Thymus (tissue), 11 donors: ENCODE measurements around the gene CDH4. TPM values are rescaled to one million over a fixed set of nuclear protein-coding genes. Genes with fewer than 3 reads are reported as not detected.
A peak's percentile ranks its signal among the peaks of the same experiment; 100 is the strongest.

Source experiments
- DNase-seq, 9 donors: peaks; one replicate each; pipeline ENCODE4 v3.0.0-alpha.2; 2013; ENCODE audit warnings: low spot score in 9 of 9, low read depth in 6 of 9, missing footprints in 1 of 9
- H3K27ac ChIP-seq, 2 donors: one replicate each; pipeline ENCODE4 v1.5.1; 2013; ENCODE audit warnings: control low read depth in 1 of 2, low read depth in 1 of 2, low read length in 1 of 2, mild to moderate bottlenecking in 1 of 2, moderate library complexity in 1 of 2
- H3K27me3 ChIP-seq, 2 donors: one replicate each; pipeline ENCODE4 v1.5.1; 2013; ENCODE audit warnings: low read length in 1 of 2; ENCODE audit not compliant: control insufficient read depth in 2 of 2, insufficient read depth in 1 of 2
- H3K36me3 ChIP-seq, 2 donors: one replicate each; pipeline ENCODE4 v1.5.1; 2013; ENCODE audit warnings: low read length in 1 of 2, mild to moderate bottlenecking in 1 of 2, moderate library complexity in 1 of 2; ENCODE audit not compliant: control insufficient read depth in 2 of 2, insufficient read depth in 2 of 2
- H3K4me1 ChIP-seq, 2 donors: one replicate each; pipeline ENCODE4 v1.5.1; 2013; ENCODE audit warnings: low read length in 2 of 2; ENCODE audit not compliant: control insufficient read depth in 2 of 2, insufficient read depth in 2 of 2
- H3K4me3 ChIP-seq, 2 donors: one replicate each; pipeline ENCODE4 v1.5.1; 2013; ENCODE audit warnings: low read length in 2 of 2, control low read depth in 1 of 2, mild to moderate bottlenecking in 1 of 2
- H3K9me3 ChIP-seq, 2 donors: one replicate each; pipeline ENCODE4 v1.5.1; 2013; ENCODE audit warnings: low read length in 1 of 2, mild to moderate bottlenecking in 1 of 2; ENCODE audit not compliant: control insufficient read depth in 2 of 2, insufficient read depth in 1 of 2
- WGBS: extraction: QIAGEN DNeasy Blood & Tissue Kit; methylation state at CpG from one replicate; pipeline ENCODE4 v1.1.7; 2013; 5-methylcytosine and 5-hydroxymethylcytosine counted together
- polyA plus RNA-seq: library from polyadenylated mRNA; stranded (reverse); fragments of 200-250 nt; gene quantifications from one replicate; pipeline ENCODE4 v1.2.3, GENCODE V29; 2013
- total RNA-seq: library from RNA; stranded (reverse); fragments of 120-200 nt; gene quantifications from one replicate; pipeline ENCODE4 v1.2.4, GENCODE V29; 2013
- donor health status: healthy.

Gene CDH4
- total and polyA plus RNA-seq, 2 donors = 0.34 to 0.61 TPM

DNA sequence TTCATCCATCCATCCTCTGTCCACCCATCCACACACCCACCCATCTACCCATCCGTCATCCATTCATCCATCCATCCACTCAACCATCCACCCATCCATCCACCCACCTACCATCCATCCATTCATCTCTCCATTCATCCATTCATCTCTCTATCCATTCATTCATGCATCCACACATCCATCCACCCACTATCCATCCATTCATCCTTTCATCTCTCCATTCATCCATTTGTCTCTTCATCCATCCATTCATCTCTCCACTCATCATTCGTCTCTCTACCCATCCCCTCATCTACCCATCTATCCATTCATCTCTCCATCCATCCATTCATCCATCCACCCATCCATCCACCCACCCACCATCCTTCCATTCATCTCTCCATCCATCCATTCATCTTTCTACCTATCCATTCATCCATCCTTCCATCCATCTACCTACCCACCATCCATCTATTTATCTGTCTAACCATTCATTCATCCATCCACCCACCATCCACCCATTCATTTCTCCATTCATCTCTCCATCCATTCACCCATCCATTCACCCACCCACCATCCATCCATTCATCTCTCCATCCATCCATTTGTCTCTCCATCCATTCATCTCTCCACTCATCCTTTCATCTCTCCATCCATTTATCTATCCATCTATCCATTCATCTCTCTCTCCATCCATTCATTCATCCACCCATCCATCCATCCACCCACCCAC, 538.2 kb downstream of the CDH4 start:
- whole genome bisulfite sequencing = 97% methylated on average over 2 of the region's 2 CpGs
- no peaks in the 10 kb centered on the region for H3K36me3 ChIP-seq
- no peak overlapping the region for H3K4me3 ChIP-seq
- no peak overlapping the region for H3K27ac ChIP-seq
- DNase-seq = no peak
- H3K27me3 ChIP-seq = no peaks in the 10 kb centered on the region
- no peaks in the 10 kb centered on the region for H3K4me1 ChIP-seq
- peaks cover under 1 to 4% of the 10 kb centered on the region in 2 donors for H3K9me3 ChIP-seq

DNA sequence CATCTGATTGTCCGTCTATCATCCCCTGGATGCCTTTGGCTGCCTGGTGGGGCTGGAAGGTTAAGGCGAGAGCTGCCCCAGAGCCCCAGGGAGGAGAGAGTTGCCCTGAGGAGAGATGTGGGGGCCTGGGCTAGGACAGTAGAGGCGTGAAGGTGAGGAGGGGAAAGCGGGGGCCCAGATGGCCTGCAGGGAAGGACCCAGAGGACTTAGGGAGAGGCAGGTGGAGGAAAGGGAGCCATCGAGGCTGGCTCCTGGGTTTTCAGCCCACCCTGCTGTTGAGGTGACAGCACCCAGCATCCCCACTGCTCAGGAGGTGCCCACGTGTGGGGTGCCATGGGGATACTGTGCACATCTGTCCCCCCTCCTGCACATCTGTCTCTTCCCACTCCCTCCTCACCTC, 539.9 kb downstream of the CDH4 start:
- peaks cover 0 to 2% of the 10 kb centered on the region in 2 donors for H3K9me3 ChIP-seq
- 89% methylated on average over 6 of the region's 6 CpGs for WGBS
- no peaks in the 10 kb centered on the region for H3K4me1 ChIP-seq
- H3K36me3 ChIP-seq = no peaks in the 10 kb centered on the region
- no peaks in the 10 kb centered on the region for H3K27me3 ChIP-seq
- DNase-seq = no peak
- no peak overlapping the region for H3K27ac ChIP-seq
- H3K4me3 ChIP-seq = no peak overlapping the region

DNA sequence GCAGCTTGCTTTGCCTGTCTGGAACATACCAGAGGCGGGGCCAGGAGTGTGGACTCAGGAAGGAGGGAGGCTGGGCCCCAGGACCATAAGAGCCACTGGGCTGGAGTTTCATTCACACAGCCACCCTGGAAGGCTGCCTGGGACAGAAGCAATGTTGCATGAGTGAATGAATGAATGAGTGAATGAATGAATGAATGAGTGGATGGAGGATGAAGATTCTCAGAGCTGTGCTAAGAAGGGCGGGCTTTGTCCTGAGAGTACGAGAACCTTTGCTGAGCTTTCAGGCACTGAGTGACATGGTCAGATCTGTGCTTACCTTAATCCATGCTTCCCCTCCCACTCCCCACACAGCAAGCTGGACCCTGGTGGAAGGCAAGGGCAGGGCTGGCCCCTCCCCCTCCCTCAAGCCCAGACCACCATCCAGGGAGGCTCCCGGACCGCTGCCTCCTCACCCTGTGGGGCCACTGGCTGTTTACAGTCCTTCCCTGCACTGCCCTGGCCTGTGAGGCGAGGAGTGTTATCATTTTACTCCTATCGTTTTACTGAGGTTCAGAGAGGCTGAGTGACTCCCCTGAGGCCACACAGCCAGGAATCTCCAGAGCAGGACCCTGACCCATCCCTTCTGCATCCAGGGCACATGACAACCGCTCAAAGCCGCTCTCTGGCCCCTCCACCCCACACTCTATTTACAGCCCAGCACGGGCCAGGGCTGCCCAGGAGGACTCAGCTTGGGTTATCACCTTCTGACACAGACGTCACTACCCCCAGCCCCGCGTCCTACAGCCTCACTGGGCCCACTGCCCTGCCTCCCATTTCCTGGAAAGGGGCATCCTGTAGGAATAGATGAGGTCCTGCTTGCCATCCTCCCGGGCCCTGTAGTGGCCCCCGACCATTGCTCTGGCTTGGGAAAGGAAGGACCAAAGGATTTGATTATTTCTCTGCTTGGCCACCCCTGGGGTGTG, 543.9 kb downstream of the CDH4 start:
- Histone ChIP-seq H3K36me3 (no peaks in the 10 kb centered on the region), H3K27me3 (no peaks in the 10 kb centered on the region), H3K4me3 (no peak overlapping the region), H3K27ac (no peak overlapping the region), H3K9me3 (peaks cover 0 to 6% of the 10 kb centered on the region in 2 donors), H3K4me1 (no peaks in the 10 kb centered on the region)
- no peak for DNase-seq
- WGBS = 83% methylated on average over 15 of the region's 15 CpGs

DNA sequence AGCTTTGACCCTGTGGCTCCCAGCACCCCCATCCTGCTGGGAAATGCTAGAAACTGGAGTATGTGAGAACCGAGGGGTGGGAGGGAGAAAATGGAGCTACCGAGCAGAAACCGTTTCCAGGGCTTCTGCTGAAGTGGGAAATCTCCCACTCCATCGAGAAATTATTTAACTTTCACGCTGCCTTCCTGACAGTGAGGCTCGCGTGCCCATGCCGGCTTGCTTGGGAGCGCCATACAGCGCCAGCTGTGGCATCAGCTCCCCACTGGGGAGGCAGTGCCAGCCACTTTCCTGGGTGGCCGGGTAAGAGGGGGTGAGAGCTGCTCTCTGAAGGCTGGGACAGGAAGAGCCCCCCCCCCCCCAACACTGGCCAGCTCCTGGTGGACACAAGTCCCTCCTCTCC, 544.7 kb downstream of the CDH4 start:
- Histone ChIP-seq H3K27ac (no peak overlapping the region), H3K9me3 (peaks cover 0 to 6% of the 10 kb centered on the region in 2 donors), H3K4me1 (no peaks in the 10 kb centered on the region), H3K36me3 (no peaks in the 10 kb centered on the region), H3K27me3 (no peaks in the 10 kb centered on the region), H3K4me3 (no peak overlapping the region)
- no peak for DNase-seq
- 73% methylated on average over 11 of the region's 11 CpGs for WGBS

DNA sequence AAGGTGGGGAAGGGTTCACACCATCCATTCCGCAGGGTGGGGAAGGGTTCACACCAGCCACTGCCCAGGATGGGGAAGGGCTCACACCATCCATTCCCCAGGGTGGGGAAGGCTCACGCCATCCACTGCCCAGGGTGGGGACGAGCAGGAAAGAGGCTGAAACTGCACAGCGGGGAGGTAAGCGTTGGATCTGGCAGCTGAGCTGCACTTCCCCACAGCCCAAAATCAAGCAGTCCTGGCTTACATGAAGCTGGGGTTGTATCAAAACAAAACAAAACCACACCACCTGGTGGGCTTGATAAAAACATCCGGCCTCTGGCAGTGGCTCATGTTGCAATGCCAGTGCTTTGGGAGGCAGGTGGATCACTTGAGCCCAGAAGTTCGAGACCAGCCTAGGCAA, 545.1 kb downstream of the CDH4 start:
- H3K4me3 ChIP-seq = no peak overlapping the region
- H3K9me3 ChIP-seq = peaks cover 0 to 4% of the 10 kb centered on the region in 2 donors
- no peak overlapping the region for H3K27ac ChIP-seq
- 75% methylated on average over 7 of the region's 7 CpGs for WGBS
- DNase-seq = peak in 1 of 9 donors; percentile 18
- H3K4me1 ChIP-seq = no peaks in the 10 kb centered on the region
- no peaks in the 10 kb centered on the region for H3K36me3 ChIP-seq
- H3K27me3 ChIP-seq = no peaks in the 10 kb centered on the region

DNA sequence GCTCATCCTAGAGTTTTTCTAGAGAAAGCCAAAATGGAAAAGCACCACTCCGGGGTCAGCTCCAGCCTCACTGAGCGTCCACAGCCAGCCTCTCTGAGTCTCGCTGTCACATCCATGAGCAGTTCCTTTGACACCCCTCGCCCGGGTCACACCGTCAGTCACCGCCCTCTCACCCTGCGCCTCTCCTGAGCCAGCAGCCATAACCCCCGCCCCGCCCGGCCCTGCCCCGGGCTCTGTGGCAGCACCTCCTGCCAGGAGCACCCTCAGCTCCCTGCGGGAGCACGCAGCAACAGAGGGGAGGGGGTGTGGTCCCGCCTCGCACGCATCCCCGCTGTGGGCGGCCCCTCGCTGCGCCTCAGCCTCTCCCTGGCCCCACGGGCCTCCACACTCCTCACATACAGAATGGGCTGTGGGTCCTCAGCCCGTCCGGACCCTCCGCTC, 545.9 kb downstream of the CDH4 start:
- Histone ChIP-seq H3K27me3 (peaks cover 0 to 6% of the 10 kb centered on the region in 2 donors), H3K36me3 (no peaks in the 10 kb centered on the region), H3K4me1 (no peaks in the 10 kb centered on the region), H3K9me3 (peaks cover 0 to 3% of the 10 kb centered on the region in 2 donors), H3K27ac (no peak overlapping the region), H3K4me3 (no peak overlapping the region)
- no peak for DNase-seq
- WGBS = 93% methylated on average over 25 of the region's 25 CpGs

DNA sequence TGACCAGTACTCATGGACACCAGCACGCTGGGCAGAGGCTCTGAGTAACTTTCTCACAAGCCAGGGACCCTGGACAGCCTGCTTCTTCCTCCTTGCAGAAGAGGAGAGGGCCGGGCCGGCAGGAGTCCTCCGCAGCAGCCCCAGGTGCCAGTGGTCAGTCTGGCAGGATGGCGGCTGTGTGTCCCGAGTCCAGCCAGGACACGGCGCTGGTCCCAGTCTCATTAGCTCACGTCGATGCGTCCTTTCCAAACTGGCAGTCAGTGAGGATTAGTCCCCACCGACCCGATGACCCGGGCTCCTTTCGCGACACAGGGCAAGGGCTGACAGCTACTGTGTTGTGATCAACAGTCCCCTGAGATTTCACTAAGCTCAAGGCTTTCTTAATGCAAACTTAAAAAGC, 546.6 kb downstream of the CDH4 start:
- 96% methylated on average over 16 of the region's 16 CpGs for WGBS
- Histone ChIP-seq H3K36me3 (no peaks in the 10 kb centered on the region), H3K27ac (no peak overlapping the region), H3K9me3 (peaks cover 0 to 3% of the 10 kb centered on the region in 2 donors), H3K4me3 (no peak overlapping the region), H3K4me1 (no peaks in the 10 kb centered on the region), H3K27me3 (peaks cover 0 to 12% of the 10 kb centered on the region in 2 donors)
- no peak for DNase-seq

DNA sequence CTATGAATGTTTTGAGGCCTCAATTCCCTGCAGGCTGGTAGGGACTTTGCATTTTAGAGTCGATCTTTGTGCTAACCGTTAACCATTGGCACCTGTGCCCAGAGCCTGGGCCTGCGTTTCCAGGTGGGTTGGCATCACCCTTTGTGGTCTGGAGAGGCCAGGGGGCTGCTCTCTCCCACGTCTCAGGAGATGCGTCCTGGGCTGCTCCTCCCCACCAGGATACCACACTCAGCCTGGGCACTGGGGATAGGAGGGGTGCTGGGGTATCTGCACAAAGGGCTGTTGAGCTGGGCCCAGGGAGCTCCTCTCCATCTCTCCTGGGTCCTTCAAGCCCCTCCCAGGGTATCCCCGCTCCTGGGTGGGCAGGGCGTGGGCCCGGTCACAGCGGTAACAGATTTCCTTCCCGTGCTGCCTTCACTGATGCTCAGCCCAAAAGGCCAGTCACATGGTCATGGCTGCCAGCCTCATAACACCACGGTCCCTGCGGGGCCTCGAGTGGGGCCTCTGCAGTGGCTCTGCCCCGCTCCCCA, 547.4 kb downstream of the CDH4 start:
- 89% methylated on average over 14 of the region's 14 CpGs for WGBS
- no peak for DNase-seq

DNA sequence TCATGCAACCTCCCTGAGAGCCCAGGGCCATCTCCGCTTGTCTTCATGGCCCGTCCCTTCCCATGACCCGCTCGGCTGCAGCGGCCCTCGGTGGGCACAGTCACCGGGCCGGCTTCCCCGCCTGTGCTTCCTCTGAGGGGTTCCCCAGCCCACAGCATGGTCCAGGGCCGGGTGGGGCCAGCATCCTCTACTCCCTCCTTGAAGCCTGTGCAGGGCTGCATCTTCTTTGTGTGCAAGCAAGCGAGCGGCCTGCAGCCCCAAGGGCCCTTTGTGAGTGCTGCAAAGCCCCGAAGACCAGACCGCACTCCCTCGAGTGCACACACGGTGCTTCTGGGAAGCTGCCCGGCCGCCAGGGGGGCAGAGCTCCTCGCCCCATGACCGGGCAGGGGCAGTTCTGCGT, 547.9 kb downstream of the CDH4 start:
- Histone ChIP-seq H3K36me3 (no peaks in the 10 kb centered on the region), H3K27ac (no peak overlapping the region), H3K4me3 (no peak overlapping the region), H3K9me3 (peaks cover 0 to 5% of the 10 kb centered on the region in 2 donors), H3K27me3 (peaks cover 0 to 24% of the 10 kb centered on the region in 2 donors), H3K4me1 (no peaks in the 10 kb centered on the region)
- WGBS = 88% methylated on average over 21 of the region's 21 CpGs
- no peak for DNase-seq

More for the DNA sequence above, 547.4 kb downstream of the CDH4 start:
- Histone ChIP-seq H3K36me3 (no peaks in the 10 kb centered on the region), H3K27me3 (peaks cover 0 to 20% of the 10 kb centered on the region in 2 donors), H3K9me3 (peaks cover 0 to 5% of the 10 kb centered on the region in 2 donors), H3K4me3 (no peak overlapping the region), H3K27ac (no peak overlapping the region), H3K4me1 (no peaks in the 10 kb centered on the region)
